ENCODE results near the gene SLC4A11. TPM values are rescaled to one million over a fixed set of nuclear protein-coding genes. Genes with fewer than 3 reads are reported as not detected.
A peak's percentile ranks its signal among the peaks of the same experiment; 100 is the strongest.

SLC4A11 gene
- total RNA-seq, 4 donors from 2014 or later = 26.3 to 133 (median 85.8) TPM

GRCh38 chr20:3242172-3242692 is 3.2 kb upstream of the SLC4A11 start:
- no peak for TF ChIP-seq CTCF (IDR thresholded peaks at IDR 0.05)
- TF ChIP-seq POLR2A (IDR thresholded peaks at IDR 0.05) = no peak
- Histone ChIP-seq H3K36me3 (no peaks in the 10 kb centered on the region), H3K9me3 (no peaks in the 10 kb centered on the region), H3K27me3 (no peaks in the 10 kb centered on the region), H3K4me3 (replicated peaks in 1 of 3) (no peak overlapping the region), H3K27ac (no peak overlapping the region), H3K4me1 (peaks cover 26 to 37% of the 10 kb centered on the region in 2 donors)
- intact Hi-C loops (cut with DNase I) = no loop called here
- no peak for DNase-seq
- 73 to 79% methylated on average over 6 of the region's 6 CpGs for WGBS, 2 donors

GRCh38 chr20:3240776-3241363 is 1.9 kb upstream of the SLC4A11 start:
- intact Hi-C loops (cut with DNase I) = no loop called here
- Histone ChIP-seq H3K4me3 (replicated peaks in 1 of 3) (peak overlapping the region in 1 of 3 donors; percentile 80), H3K27ac (peak overlapping the region in 1 of 3 donors; percentile 81), H3K9me3 (no peaks in the 10 kb centered on the region), H3K4me1 (peaks cover 26 to 50% of the 10 kb centered on the region in 2 donors), H3K36me3 (no peaks in the 10 kb centered on the region), H3K27me3 (no peaks in the 10 kb centered on the region)
- WGBS, 2 donors = 92% methylated on average over 15 of the region's 15 CpGs
- TF ChIP-seq POLR2A (IDR thresholded peaks at IDR 0.05) = no peak
- TF ChIP-seq CTCF (IDR thresholded peaks at IDR 0.05) = no peak
- no peak for DNase-seq

GRCh38 chr20:3239867-3240775 is 1.1 kb upstream of the SLC4A11 start:
- H3K9me3 ChIP-seq = no peaks in the 10 kb centered on the region
- H3K27ac ChIP-seq = peak overlapping the region; percentile 11 to 81 (median 54)
- no peak for DNase-seq
- peaks cover 19 to 54% of the 10 kb centered on the region in 2 donors for H3K4me1 ChIP-seq
- no peak for TF ChIP-seq CTCF (IDR thresholded peaks at IDR 0.05)
- TF ChIP-seq POLR2A (IDR thresholded peaks at IDR 0.05) = no peak
- peak overlapping the region in 2 of 3 donors; percentile 80 to 91 for H3K4me3 ChIP-seq (replicated peaks in 1 of 3)
- no peaks in the 10 kb centered on the region for H3K36me3 ChIP-seq
- 17 to 30% methylated on average over 19 to 50 of the region's 54 CpGs for WGBS, 2 donors
- no peaks in the 10 kb centered on the region for H3K27me3 ChIP-seq
- intact Hi-C loops (cut with DNase I) = no loop called here

- WGBS, 2 donors = 0 to 3% methylated on average over 8 to 10 of the region's 48 CpGs
Observed at GRCh38 chr20:3238616-3239025, 369 bp downstream of the SLC4A11 start.

More at GRCh38 chr20:3238616-3239025, 369 bp downstream of the SLC4A11 start:
- no peak for TF ChIP-seq CTCF (IDR thresholded peaks at IDR 0.05)
- TF ChIP-seq POLR2A (IDR thresholded peaks at IDR 0.05) = no peak
- Histone ChIP-seq H3K36me3 (peaks cover 0 to 4% of the 10 kb centered on the region in 2 donors), H3K4me1 (peaks cover 13 to 45% of the 10 kb centered on the region in 2 donors), H3K27me3 (no peaks in the 10 kb centered on the region), H3K27ac (peak overlapping the region in 2 of 3 donors; percentile 38 to 81), H3K9me3 (no peaks in the 10 kb centered on the region), H3K4me3 (replicated peaks in 1 of 3) (peak overlapping the region; percentile 66 to 91 (median 80))
- intact Hi-C loops (cut with DNase I) = no loop called here
- DNase-seq = peak; percentile 41 to 64
